H1 (cell line): ENCODE results near the gene POLL. TPM values are rescaled to one million over a fixed set of nuclear protein-coding genes. Genes with fewer than 3 reads are reported as not detected.
A peak's percentile ranks its signal among the peaks of the same experiment; 100 is the strongest.

Experiments
- CTCF ChIA-PET: fragments of 300-600 bp; sonication (Branson Sonifier 250); formaldehyde crosslinking; loops from one replicate; lab custom pipeline; 2021; ENCODE audit not compliant: partially characterized antibody; lab: Charles Lee
- POLR2A ChIA-PET: fragments of 300-600 bp; sonication (Branson Sonifier 250); formaldehyde crosslinking; loops from one replicate; lab custom pipeline; 2021; ENCODE audit warnings: inconsistent platforms; ENCODE audit not compliant: partially characterized antibody; lab: Charles Lee
- DNase-seq, 2 experiments: peaks; one replicate each; pipeline versions ENCODE4 v3.0.0 to v3.0.0-alpha.2; 2010 to 2022; ENCODE audit warnings: low spot score in 2 of 2, low read depth in 1 of 2, mixed read lengths in 1 of 2
- FAIRE-seq: peaks from 2 replicates; lab custom pipeline; 2011; peaks lifted over from hg19 to GRCh38; lab: Jason Lieb, UNC
- H2AFZ ChIP-seq: 2 replicates; pipeline ENCODE4 v1.8.1; 2012; ENCODE audit warnings: low read length, inconsistent platforms
- H2AK5ac ChIP-seq: 2 replicates; pipeline ENCODE4 v1.6.1; 2013; ENCODE audit warnings: low read depth, low read length
- H2BK120ac ChIP-seq: replicated peaks from 2 replicates; pipeline ENCODE3; 2013; ENCODE audit warnings: low read depth, low read length, inconsistent platforms
- H2BK12ac ChIP-seq: 2 replicates; pipeline ENCODE4 v1.6.1; 2013; ENCODE audit warnings: low read depth, low read length
- H2BK15ac ChIP-seq: 2 replicates; pipeline ENCODE4 v1.6.1; 2013; ENCODE audit warnings: low read length
- H2BK20ac ChIP-seq: 2 replicates; pipeline ENCODE4 v1.6.1; 2013; ENCODE audit warnings: low read length
- H2BK5ac ChIP-seq: 2 replicates; pipeline ENCODE4 v1.6.1; 2013; ENCODE audit warnings: low read depth, low read length
- H3K14ac ChIP-seq: 2 replicates; pipeline ENCODE4 v1.6.1; 2013; ENCODE audit warnings: inconsistent platforms; ENCODE audit not compliant: insufficient read length
- H3K18ac ChIP-seq: 2 replicates; pipeline ENCODE4 v1.6.1; 2013; ENCODE audit warnings: low read length; ENCODE audit errors: extremely low read depth
- H3K23ac ChIP-seq: 2 replicates; pipeline ENCODE4 v1.6.1; 2013; ENCODE audit warnings: inconsistent platforms; ENCODE audit not compliant: insufficient read length
- H3K23me2 ChIP-seq: 2 replicates; pipeline ENCODE4 v1.6.1; 2013; ENCODE audit warnings: low read depth, low read length
- H3K27ac ChIP-seq: 2 replicates; pipeline ENCODE4 v1.6.1; 2011; ENCODE audit warnings: low read depth, low read length, inconsistent platforms
- H3K27me3 ChIP-seq, 4 experiments: replicated peaks in 1 of 4; 1 replicate in 1 of 4; 2 replicates in 3 of 4; pipeline versions ENCODE4 v1.6.1 to v1.8.1; 2011 to 2013; ENCODE audit warnings: low read length in 3 of 4, mild to moderate bottlenecking in 3 of 4, inconsistent platforms in 2 of 4, mixed read lengths in 2 of 4, moderate library complexity in 1 of 4; ENCODE audit not compliant: control insufficient read depth in 3 of 4, insufficient read depth in 3 of 4; ENCODE audit errors: extremely low read depth in 1 of 4
- H3K36me3 ChIP-seq, 4 experiments: 2 replicates each; pipeline versions ENCODE4 v1.6.1 to v1.8.1; 2011 to 2013; ENCODE audit warnings: mild to moderate bottlenecking in 4 of 4, low read length in 3 of 4, moderate library complexity in 2 of 4, control low read depth in 1 of 4, inconsistent platforms in 1 of 4; ENCODE audit not compliant: insufficient read depth in 4 of 4, control insufficient read depth in 2 of 4
- H3K4ac ChIP-seq: replicated peaks from 2 replicates; pipeline ENCODE3; 2013; ENCODE audit warnings: low read length, low read depth, mixed read lengths, inconsistent platforms; ENCODE audit not compliant: insufficient read length
- H3K4me1 ChIP-seq, 4 experiments: replicated peaks in 1 of 4; 1 replicate in 1 of 4; 2 replicates in 3 of 4; pipeline versions ENCODE4 v1.6.1 to v1.8.1; 2011 to 2013; ENCODE audit warnings: low read length in 3 of 4, inconsistent platforms in 2 of 4, mixed read lengths in 1 of 4; ENCODE audit not compliant: insufficient read depth in 4 of 4, control insufficient read depth in 3 of 4
- H3K4me2 ChIP-seq, 2 experiments: 2 replicates each; pipeline versions ENCODE4 v1.6.1 to v1.8.1; 2011 to 2013; ENCODE audit warnings: low read depth in 2 of 2, low read length in 2 of 2, control low read depth in 1 of 2, inconsistent platforms in 1 of 2, mild to moderate bottlenecking in 1 of 2; ENCODE audit not compliant: insufficient read depth in 1 of 2
- H3K4me3 ChIP-seq, 4 experiments: fragments of 200-600, 300-600 bp in 1 of 4; sonication (generic), shearing (Covaris generic), sonication (Bioruptor Twin) in 1 of 4; 2 replicates each; pipeline versions ENCODE4 v1.5.1 to v1.8.1; 2011 to 2016; ENCODE audit warnings: low read length in 4 of 4, low read depth in 3 of 4, control low read depth in 2 of 4, inconsistent platforms in 2 of 4, mild to moderate bottlenecking in 2 of 4, mixed read lengths in 1 of 4, moderate library complexity in 1 of 4; ENCODE audit not compliant: insufficient read depth in 2 of 4; ENCODE audit errors: extremely low read depth in 1 of 4
- H3K56ac ChIP-seq: replicated peaks from 2 replicates; pipeline ENCODE3; 2013; ENCODE audit warnings: low read depth, mild to moderate bottlenecking, mixed read lengths, low read length, inconsistent platforms; ENCODE audit not compliant: insufficient read length
- H3K79me1 ChIP-seq: 2 replicates; pipeline ENCODE4 v1.6.1; 2013; ENCODE audit warnings: low read depth, low read length, control low read depth
- H3K79me2 ChIP-seq, 2 experiments: 2 replicates each; pipeline versions ENCODE4 v1.6.1 to v1.8.1; 2012 to 2013; ENCODE audit warnings: low read length in 2 of 2, mild to moderate bottlenecking in 2 of 2, inconsistent platforms in 1 of 2; ENCODE audit not compliant: insufficient read depth in 2 of 2, control insufficient read depth in 1 of 2
- H3K9ac ChIP-seq, 4 experiments: replicated peaks in 1 of 4; 1 replicate in 1 of 4; 2 replicates in 3 of 4; pipeline versions ENCODE4 v1.6.1 to v1.8.1; 2011 to 2013; ENCODE audit warnings: low read depth in 3 of 4, low read length in 3 of 4, control low read depth in 2 of 4, mild to moderate bottlenecking in 2 of 4, moderate library complexity in 2 of 4, inconsistent platforms in 1 of 4; ENCODE audit errors: extremely low read depth in 1 of 4
- H3K9me3 ChIP-seq, 2 experiments: 2 replicates each; pipeline versions ENCODE4 v1.6.1 to v1.8.1; 2012 to 2013; ENCODE audit warnings: mild to moderate bottlenecking in 2 of 2, moderate library complexity in 2 of 2, control low read depth in 1 of 2, inconsistent platforms in 1 of 2, low read depth in 1 of 2, low read length in 1 of 2, mixed read lengths in 1 of 2; ENCODE audit not compliant: insufficient read depth in 2 of 2
- H4K20me1 ChIP-seq, 2 experiments: replicated peaks in 1 of 2; 2 replicates each; pipeline versions ENCODE3 to v1.8.1; 2011 to 2013; ENCODE audit warnings: inconsistent platforms in 2 of 2, low read length in 2 of 2, mild to moderate bottlenecking in 1 of 2; ENCODE audit not compliant: insufficient read depth in 2 of 2, control insufficient read depth in 1 of 2
- H4K5ac ChIP-seq: 2 replicates; pipeline ENCODE4 v1.6.1; 2013; ENCODE audit warnings: low read length, low read depth, mixed read lengths, inconsistent platforms; ENCODE audit not compliant: insufficient read length
- H4K8ac ChIP-seq: 2 replicates; pipeline ENCODE4 v1.8.0; 2013; ENCODE audit warnings: mild to moderate bottlenecking, moderate library complexity, low read length, inconsistent platforms; ENCODE audit not compliant: insufficient read depth; ENCODE audit errors: extremely low read depth
- H4K91ac ChIP-seq: replicated peaks from 2 replicates; pipeline ENCODE3; 2013; ENCODE audit warnings: low read length, mixed read lengths, inconsistent platforms; ENCODE audit not compliant: insufficient read length
- ASH2L ChIP-seq: fragments of 200-600, 300-600 bp; sonication (generic); IDR thresholded peaks from one replicate; pipeline ENCODE4 v1.7.1; 2017; ENCODE audit warnings: low read length
- HDAC2 ChIP-seq, 2 experiments: fragments of 300-600 bp in 1 of 2; sonication (generic) in 1 of 2; IDR thresholded peaks; 2 replicates each; pipeline ENCODE4 v1.6.1; 2011 to 2012; ENCODE audit warnings: low read depth in 2 of 2, low read length in 2 of 2, mild to moderate bottlenecking in 2 of 2, moderate library complexity in 2 of 2, borderline replicate concordance in 1 of 2, inconsistent platforms in 1 of 2
- SIX5 ChIP-seq: IDR thresholded peaks from 2 replicates; pipeline ENCODE4 v1.6.1; 2011; ENCODE audit warnings: mild to moderate bottlenecking, low read depth, low read length
- WGBS, 2 experiments: shearing (Covaris generic) in 1 of 2; methylation state at CpG; one replicate each; pipeline versions ENCODE4 v1.1.6 to v1.1.7; 2013 to 2015; ENCODE audit warnings: low lambda C conversion rate in 2 of 2, mixed read lengths in 2 of 2, inconsistent platforms in 1 of 2, low coverage in 1 of 2, missing lambda C conversion rate in 1 of 2; ENCODE audit not compliant: insufficient replicate concordance in 2 of 2, insufficient coverage in 1 of 2, insufficient read length in 1 of 2; ENCODE audit errors: extremely low coverage in 1 of 2, missing lambda C conversion rate in 1 of 2; 5-methylcytosine and 5-hydroxymethylcytosine counted together
- polyA plus RNA-seq, 7 experiments: library from polyadenylated mRNA; depleted of rRNA in 3 of 7; stranded (reverse) in 5 of 7; unstranded in 2 of 7; fragments of >200 nt in 5 of 7; fragments of 200-250 nt in 2 of 7; gene quantifications; 1 replicate in 5 of 7; 2 replicates in 1 of 7; 4 replicates in 1 of 7; pipeline versions ENCODE4 v1.2.1 to v1.2.3, GENCODE V29; 2011 to 2013; ENCODE audit warnings: missing spikeins in 2 of 7, mixed read lengths in 2 of 7
- total RNA-seq: library from RNA; stranded (reverse); fragmentation: NEBNext Ultra II Directional; extraction: Animal tissue kit (Norgen Biotek cat#: 25700); gene quantifications from 2 replicates; pipeline ENCODE4 v1.2.1, GENCODE V29; 2021

POLL gene
- total and polyA plus RNA-seq, 2 of the 8 experiments (the other 6 are each of a cell fraction or from before 2014, with no cell fraction given), result 26.1 to 45.9 TPM

DNA sequence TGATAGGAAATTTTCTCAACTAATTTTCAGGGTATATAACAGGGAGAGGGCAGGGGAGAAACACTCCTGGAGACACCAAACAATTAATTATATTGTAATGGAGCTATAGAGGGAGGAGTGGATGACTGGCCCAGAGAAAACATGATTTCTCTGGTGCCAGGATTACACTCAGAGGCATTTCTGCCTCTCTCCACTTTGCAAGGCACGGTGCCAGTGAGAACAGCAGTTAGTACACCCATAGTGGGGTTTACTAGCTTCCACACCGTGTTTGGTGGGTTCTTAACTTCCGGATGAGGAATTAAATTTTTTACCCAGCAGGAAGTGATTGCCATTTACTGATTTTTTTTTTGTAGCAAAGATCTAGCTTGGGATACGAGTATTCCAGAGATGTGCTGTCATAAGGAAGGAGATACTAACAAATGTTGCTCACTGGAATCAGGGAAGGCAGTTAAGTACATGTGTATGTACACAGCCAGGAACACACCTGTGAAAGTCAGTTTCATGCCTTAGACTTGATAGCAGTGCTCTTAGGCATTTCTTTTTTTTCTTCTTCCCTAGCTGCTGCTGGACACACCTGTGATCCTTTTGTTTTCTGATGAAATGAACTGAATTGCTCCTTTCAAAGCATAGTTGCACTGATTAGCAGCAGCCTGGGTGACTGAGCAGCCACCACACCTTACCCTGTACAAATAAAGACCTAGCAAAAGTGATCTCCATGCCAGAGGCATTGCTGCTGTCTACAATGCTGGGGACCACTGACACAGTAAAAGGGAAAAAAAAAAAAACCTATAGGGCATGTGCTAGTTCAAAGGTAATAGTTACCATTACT, 58.1 kb downstream of the POLL start:
- Histone ChIP-seq H3K4me2 (peak overlapping the region in 1 of 2 experiments; percentile 21; a peak in 2 of 4 replicates), H3K4me1 (peaks cover 0 to 6% (median 3%) of the 10 kb centered on the region in 4 experiments; a peak in 3 of 7 replicates), H2AFZ (no peak overlapping the region), H3K9ac (no peak overlapping the region), H3K4me3 (no peak overlapping the region), H3K27ac (no peak overlapping the region), H4K5ac (no peak overlapping the region), H3K79me2 (no peaks in the 10 kb centered on the region), H4K91ac (no peak overlapping the region), H3K79me1 (no peaks in the 10 kb centered on the region), H3K23ac (no peak overlapping the region), H2BK15ac (no peak overlapping the region), H3K56ac (no peak overlapping the region), H2BK20ac (no peak overlapping the region), H4K20me1 (no peaks in the 10 kb centered on the region), H2BK120ac (no peak overlapping the region), H4K8ac (no peak overlapping the region), H3K27me3 (no peaks in the 10 kb centered on the region), H2BK12ac (no peak overlapping the region), H3K18ac (no peak overlapping the region), H2AK5ac (no peak overlapping the region; the same call in 1 of the 2 replicates), H3K4ac (no peak overlapping the region), H3K36me3 (peaks cover 0 to 7% (median 0%) of the 10 kb centered on the region in 4 experiments; a peak in 1 of 8 replicates), H2BK5ac (no peak overlapping the region), H3K23me2 (no peaks in the 10 kb centered on the region), H3K14ac (no peak overlapping the region), H3K9me3 (no peaks in the 10 kb centered on the region)
- WGBS, 2 experiments, result 80% methylated on average over 4 of the region's 4 CpGs; no CpG with 5 or more reads in 1 of the 2 experiments
- TF ChIP-seq SIX5 (no peak), HDAC2 (IDR thresholded peaks at IDR 0.05; ENCODE audit: borderline replicate concordance in 1 of 2, low read depth in 2 of 2, low read length in 2 of 2) (no peak), ASH2L (no peak)
- ChIA-PET CTCF (interaction anchor here (0.6 to 10.1 kb wide), 10 partner anchors 9 to 362 kb away, joined by 3 to 60 read pairs (median 3); no protein-coding TSS in a partner anchor), POLR2A (interaction anchor here (0.8 kb wide), 1 partner anchor 31 kb away, joined by 6 read pairs; no protein-coding TSS in a partner anchor)
- no peak for DNase-seq
- FAIRE-seq, result no peak
